BLaER1 treated with 17β-estradiol and CSF1 and Interleukin-3, amounts not matched to agents 10 nM and 100 nM (cell line): ENCODE data around the gene CABP4.

Experiments
- H3K27ac ChIP-seq, 11 experiments: shearing (Covaris generic); formaldehyde crosslinking; 2 replicates each; pipeline ENCODE4 v1.8.1; 2022
- H3K27me3 ChIP-seq, 11 experiments: shearing (Covaris generic); formaldehyde crosslinking; 2 replicates each; pipeline ENCODE4 v1.8.1; 2022
- H3K36me3 ChIP-seq, 11 experiments: shearing (Covaris generic); formaldehyde crosslinking; 2 replicates each; pipeline ENCODE4 v1.8.1; 2022
- H3K4me1 ChIP-seq, 10 experiments: shearing (Covaris generic); formaldehyde crosslinking; 2 replicates each; pipeline ENCODE4 v1.8.1; 2022
- H3K4me2 ChIP-seq, 11 experiments: shearing (Covaris generic); formaldehyde crosslinking; 2 replicates each; pipeline ENCODE4 v1.8.1; 2022
- H3K4me3 ChIP-seq, 10 experiments: shearing (Covaris generic); formaldehyde crosslinking; 2 replicates each; pipeline ENCODE4 v1.8.1; 2022
- H3K9ac ChIP-seq, 11 experiments: shearing (Covaris generic); formaldehyde crosslinking; 2 replicates each; pipeline ENCODE4 v1.8.1; 2022
- H3K9me3 ChIP-seq, 11 experiments: shearing (Covaris generic); formaldehyde crosslinking; replicated peaks in 1 of 11; 2 replicates each; pipeline ENCODE4 v1.8.1; 2022
- H4K20me1 ChIP-seq, 11 experiments: shearing (Covaris generic); formaldehyde crosslinking; 2 replicates each; pipeline ENCODE4 v1.8.1; 2022
- Cebpa-rat ChIP-seq, 11 experiments: shearing (Covaris generic); IDR thresholded peaks; 2 replicates each; pipeline ENCODE4 v1.8.1; 2022

The CABP4 gene

DNA sequence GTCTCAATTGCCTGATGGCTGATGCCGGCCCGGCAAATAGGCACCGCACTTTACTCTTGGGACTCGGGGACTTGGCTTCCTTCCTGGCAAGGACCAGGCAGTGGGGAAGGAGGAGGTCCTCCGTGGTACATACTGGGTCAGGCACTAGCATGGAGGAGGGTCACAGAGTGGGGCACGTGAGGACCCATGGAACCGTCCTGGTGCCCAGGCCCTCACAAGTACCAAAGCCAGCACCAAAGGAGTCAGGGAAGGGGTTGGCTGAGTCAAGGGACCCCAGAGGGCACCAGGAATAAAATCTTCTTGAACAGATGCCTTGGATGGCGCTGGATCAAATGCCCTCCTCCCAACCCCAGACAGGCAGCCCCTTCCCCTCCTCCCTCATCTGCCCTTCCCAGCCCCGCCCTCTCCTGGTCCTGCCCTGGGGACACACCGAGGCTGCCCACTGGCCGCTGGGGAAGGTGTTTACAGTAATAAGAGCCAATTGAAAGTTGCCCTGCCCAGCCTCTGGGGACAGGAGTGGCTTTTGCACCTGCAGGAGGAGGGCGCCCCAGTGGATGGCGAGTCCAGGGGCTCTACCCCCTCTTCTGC is 45.3 kb upstream of the CABP4 start:
- peaks cover 11 to 22% (median 16%) of the 10 kb centered on the region in 11 experiments for H3K27me3 ChIP-seq
- H3K27ac ChIP-seq: peak overlapping the region; percentile 48 to 87 (median 74); a peak in 21 of 22 replicates
- peak overlapping the region in 8 of 10 experiments; percentile 26 to 57 (median 50); a peak in 15 of 20 replicates for H3K4me3 ChIP-seq
- H3K9ac ChIP-seq: peak overlapping the region; percentile 48 to 77 (median 67); a peak in 21 of 22 replicates
- TF ChIP-seq Cebpa-rat (IDR thresholded peaks at IDR 0.05): no peak
- peak overlapping the region; percentile 77 to 100 (median 98) for H3K4me2 ChIP-seq
- H4K20me1 ChIP-seq: peaks cover 0 to 61% (median 5%) of the 10 kb centered on the region in 11 experiments; a peak in 10 of 22 replicates
- peaks cover 66 to 100% (median 94%) of the 10 kb centered on the region in 10 experiments for H3K4me1 ChIP-seq
- H3K36me3 ChIP-seq: peaks cover 0 to 10% (median 0%) of the 10 kb centered on the region in 11 experiments; a peak in 2 of 22 replicates
- no peaks in the 10 kb centered on the region for H3K9me3 ChIP-seq

DNA sequence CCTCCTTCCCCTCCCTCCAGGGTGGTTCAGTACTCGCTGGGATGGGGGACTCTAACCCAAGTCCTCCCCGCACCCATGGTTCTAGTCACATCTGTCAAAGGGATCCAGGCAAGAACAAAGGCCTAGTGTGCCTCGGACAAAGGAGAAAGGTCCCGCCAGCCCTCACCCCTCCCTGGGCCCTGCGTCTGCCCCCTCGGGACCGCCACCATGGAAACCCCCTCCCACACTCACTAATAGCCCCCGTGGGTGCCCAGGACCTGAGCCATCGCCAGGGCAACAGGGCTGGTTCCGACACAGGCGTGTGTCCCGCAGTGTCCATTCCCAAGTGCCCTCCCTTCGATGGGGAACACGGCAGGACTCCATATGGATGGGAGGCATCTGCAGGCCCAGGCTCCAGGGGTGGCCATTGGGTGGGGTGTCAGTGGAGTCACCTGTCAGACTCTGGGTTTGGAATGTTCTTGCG is 44.8 kb upstream of the CABP4 start:
- no peak for TF ChIP-seq Cebpa-rat (IDR thresholded peaks at IDR 0.05)
- H3K27ac ChIP-seq: peak overlapping the region in 9 of 11 experiments; percentile 61 to 87 (median 80); a peak in 14 of 22 replicates
- peak overlapping the region in 8 of 11 experiments; percentile 48 to 77 (median 70); a peak in 13 of 22 replicates for H3K9ac ChIP-seq
- peaks cover 16 to 27% (median 22%) of the 10 kb centered on the region in 11 experiments for H3K27me3 ChIP-seq
- peaks cover 0 to 64% (median 5%) of the 10 kb centered on the region in 11 experiments; a peak in 10 of 22 replicates for H4K20me1 ChIP-seq
- peaks cover 66 to 100% (median 94%) of the 10 kb centered on the region in 10 experiments for H3K4me1 ChIP-seq
- peaks cover 0 to 9% (median 0%) of the 10 kb centered on the region in 11 experiments; a peak in 2 of 22 replicates for H3K36me3 ChIP-seq
- H3K9me3 ChIP-seq: no peaks in the 10 kb centered on the region
- H3K4me2 ChIP-seq: peak overlapping the region; percentile 77 to 100 (median 98); a peak in 21 of 22 replicates
- H3K4me3 ChIP-seq: peak overlapping the region in 5 of 10 experiments; percentile 26 to 57 (median 52); a peak in 3 of 20 replicates

DNA sequence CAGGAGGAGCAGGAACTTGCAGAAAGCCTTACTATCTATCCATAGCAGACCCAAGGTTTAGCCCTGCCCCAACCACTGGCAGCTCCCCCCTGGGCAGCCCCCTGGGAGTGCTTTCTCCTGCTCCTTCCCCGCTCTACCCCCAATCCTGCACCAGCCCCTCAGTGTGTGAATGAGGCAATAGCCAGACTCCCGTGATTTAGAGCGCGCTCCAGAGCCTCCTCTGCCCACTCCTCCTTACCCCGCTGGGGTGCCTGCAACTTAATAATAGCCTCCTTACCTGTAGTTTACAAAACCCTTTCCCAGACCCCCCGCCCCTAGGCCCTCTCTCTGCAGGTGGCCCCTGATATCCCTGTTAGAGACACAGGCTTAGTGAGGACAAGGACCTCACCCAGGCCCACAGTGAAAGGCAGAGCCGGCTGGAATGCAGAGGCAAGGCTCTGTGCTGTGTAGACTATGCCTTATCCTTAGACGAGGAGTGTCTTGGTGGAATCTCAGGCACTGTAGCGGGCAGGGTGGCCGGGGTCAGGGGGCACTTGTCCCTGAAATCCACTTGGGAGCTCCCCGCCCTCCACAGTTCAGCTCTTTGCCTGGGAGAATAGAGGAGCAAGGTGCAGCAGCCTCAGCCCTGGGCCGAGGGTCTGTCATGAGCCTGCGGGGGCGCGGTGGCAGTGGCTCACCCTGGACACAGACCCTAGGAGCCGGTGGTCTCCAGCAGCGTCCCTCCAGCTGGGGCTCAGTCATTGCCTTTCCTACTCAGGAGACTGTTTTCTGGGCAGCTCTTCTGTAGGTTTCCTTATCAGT is 44.0 kb upstream of the CABP4 start:
- Histone ChIP-seq H3K4me2 (peak overlapping the region in 10 of 11 experiments; percentile 77 to 100 (median 98); a peak in 19 of 22 replicates), H3K9me3 (no peaks in the 10 kb centered on the region), H3K27me3 (peaks cover 16 to 32% (median 29%) of the 10 kb centered on the region in 11 experiments), H3K9ac (peak overlapping the region in 3 of 11 experiments; percentile 26 to 77 (median 67); a peak in 4 of 22 replicates), H4K20me1 (peaks cover 0 to 64% (median under 1%) of the 10 kb centered on the region in 11 experiments; a peak in 10 of 22 replicates), H3K27ac (peak overlapping the region in 1 of 11 experiments; percentile 87; a peak in 1 of 22 replicates), H3K4me3 (no peak overlapping the region), H3K4me1 (peaks cover 63 to 100% (median 94%) of the 10 kb centered on the region in 10 experiments), H3K36me3 (peaks cover 0 to under 1% (median 0%) of the 10 kb centered on the region in 11 experiments; a peak in 1 of 22 replicates)
- no peak for TF ChIP-seq Cebpa-rat (IDR thresholded peaks at IDR 0.05)

DNA sequence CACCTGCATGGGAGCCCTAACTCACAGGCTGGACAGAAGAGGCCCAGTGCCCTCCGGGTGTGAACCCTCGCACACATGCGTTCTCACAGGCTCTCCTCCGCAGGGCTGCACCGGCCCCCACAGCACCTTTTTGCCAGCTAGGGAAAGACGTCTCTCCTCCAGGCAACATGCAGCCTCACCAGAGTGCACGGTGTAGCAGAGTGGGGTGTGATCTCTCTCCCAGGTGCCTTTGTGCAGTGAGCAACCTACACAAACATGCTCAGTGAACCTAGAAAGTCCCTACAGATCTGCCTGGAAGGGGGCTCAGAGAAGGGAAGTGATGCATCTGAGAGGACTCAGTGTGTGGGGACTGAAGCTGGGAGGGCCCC is 43.4 kb upstream of the CABP4 start:
- Histone ChIP-seq H4K20me1 (peaks cover 0 to 60% (median 0%) of the 10 kb centered on the region in 11 experiments; a peak in 9 of 22 replicates), H3K4me3 (no peak overlapping the region), H3K4me1 (peaks cover 63 to 100% (median 94%) of the 10 kb centered on the region in 10 experiments), H3K9me3 (no peaks in the 10 kb centered on the region), H3K9ac (peak overlapping the region in 1 of 11 experiments; percentile 29; a peak in 1 of 22 replicates), H3K27me3 (peaks cover 16 to 34% (median 31%) of the 10 kb centered on the region in 11 experiments), H3K4me2 (peak overlapping the region in 9 of 11 experiments; percentile 37 to 100 (median 98); a peak in 18 of 22 replicates), H3K27ac (no peak overlapping the region), H3K36me3 (no peaks in the 10 kb centered on the region)
- TF ChIP-seq Cebpa-rat (IDR thresholded peaks at IDR 0.05): no peak

DNA sequence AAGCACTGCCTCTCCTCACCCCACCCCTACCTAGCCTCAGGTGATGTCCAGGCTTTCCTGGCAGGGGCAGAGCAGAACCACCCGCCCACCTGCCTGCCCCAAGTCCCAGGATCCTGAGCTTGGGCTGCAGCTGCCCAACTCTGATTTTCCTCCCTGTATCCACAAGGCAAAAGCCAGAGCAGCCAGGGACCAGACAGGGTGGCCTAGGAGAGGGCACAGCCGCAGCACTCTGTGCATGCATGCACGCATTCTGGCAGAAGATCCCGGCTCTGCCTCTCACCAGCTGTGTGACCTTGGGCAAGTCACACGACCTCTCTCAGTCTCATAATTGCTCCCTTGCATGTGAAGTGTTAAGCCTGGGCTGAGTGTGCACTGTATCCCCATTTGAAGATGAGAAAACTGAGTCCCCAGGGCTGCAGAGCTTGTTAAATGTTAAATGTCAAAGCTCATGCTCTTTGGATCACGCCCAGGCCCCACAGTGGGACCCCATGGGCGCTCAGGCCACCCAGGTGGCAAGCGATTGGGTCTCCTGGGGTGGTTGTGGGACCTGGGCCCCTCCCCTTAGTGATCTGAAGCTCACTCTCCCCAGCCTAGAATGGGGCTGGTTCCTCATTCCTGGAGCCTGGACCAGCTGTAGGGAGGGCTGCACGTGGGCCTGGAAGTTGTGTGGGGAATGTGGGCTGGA is 42.5 kb upstream of the CABP4 start:
- H4K20me1 ChIP-seq: peaks cover 0 to 60% (median 0%) of the 10 kb centered on the region in 11 experiments; a peak in 8 of 22 replicates
- H3K27me3 ChIP-seq: peaks cover 16 to 39% (median 31%) of the 10 kb centered on the region in 11 experiments
- no peak for TF ChIP-seq Cebpa-rat (IDR thresholded peaks at IDR 0.05)
- H3K9me3 ChIP-seq: no peaks in the 10 kb centered on the region
- H3K9ac ChIP-seq: peak overlapping the region in 2 of 11 experiments; percentile 12 to 29; a peak in 3 of 22 replicates
- H3K4me3 ChIP-seq: no peak overlapping the region
- peak overlapping the region; percentile 28 to 100 (median 97); a peak in 21 of 22 replicates for H3K4me2 ChIP-seq
- no peak overlapping the region for H3K27ac ChIP-seq
- peaks cover 63 to 100% (median 94%) of the 10 kb centered on the region in 10 experiments for H3K4me1 ChIP-seq
- no peaks in the 10 kb centered on the region for H3K36me3 ChIP-seq

DNA sequence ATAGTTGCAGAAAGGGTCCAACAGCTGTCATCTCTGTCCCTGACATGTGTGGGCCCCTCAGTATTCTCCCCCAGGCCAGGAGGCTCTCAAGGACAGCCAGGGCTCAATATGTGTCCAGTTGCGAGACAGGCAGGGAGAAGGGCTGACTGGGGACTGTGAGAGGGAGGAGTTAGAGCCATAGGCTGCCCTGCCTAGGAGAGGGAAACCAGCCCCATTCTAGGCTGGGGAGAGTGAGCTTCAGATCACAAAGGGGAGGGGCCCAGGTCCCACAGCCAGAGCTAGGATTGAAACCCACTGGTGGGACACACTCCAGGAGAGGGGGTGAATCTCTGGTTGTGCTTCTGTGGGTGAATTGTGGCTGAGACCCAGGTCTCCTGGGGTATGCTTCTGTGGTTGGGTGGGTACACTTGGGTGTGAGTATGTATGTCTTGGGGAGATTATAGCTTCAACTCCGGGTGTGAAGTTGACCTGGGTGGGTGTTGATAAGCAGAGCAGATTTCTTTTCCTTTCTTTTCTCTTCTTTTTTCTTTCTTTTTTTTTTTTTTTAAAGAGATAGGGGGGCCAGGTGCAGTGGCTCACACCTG is 41.8 kb upstream of the CABP4 start:
- peak overlapping the region; percentile 28 to 100 (median 97); a peak in 20 of 22 replicates for H3K4me2 ChIP-seq
- no peak overlapping the region for H3K27ac ChIP-seq
- H3K4me3 ChIP-seq: no peak overlapping the region
- no peak for TF ChIP-seq Cebpa-rat (IDR thresholded peaks at IDR 0.05)
- peaks cover 16 to 46% (median 31%) of the 10 kb centered on the region in 11 experiments for H3K27me3 ChIP-seq
- peak overlapping the region in 3 of 11 experiments; percentile 10 to 29 (median 12); a peak in 4 of 22 replicates for H3K9ac ChIP-seq
- H3K9me3 ChIP-seq: no peaks in the 10 kb centered on the region
- H3K36me3 ChIP-seq: no peaks in the 10 kb centered on the region
- peaks cover 63 to 100% (median 94%) of the 10 kb centered on the region in 10 experiments for H3K4me1 ChIP-seq
- H4K20me1 ChIP-seq: peaks cover 0 to 63% (median 0%) of the 10 kb centered on the region in 11 experiments; a peak in 9 of 22 replicates

DNA sequence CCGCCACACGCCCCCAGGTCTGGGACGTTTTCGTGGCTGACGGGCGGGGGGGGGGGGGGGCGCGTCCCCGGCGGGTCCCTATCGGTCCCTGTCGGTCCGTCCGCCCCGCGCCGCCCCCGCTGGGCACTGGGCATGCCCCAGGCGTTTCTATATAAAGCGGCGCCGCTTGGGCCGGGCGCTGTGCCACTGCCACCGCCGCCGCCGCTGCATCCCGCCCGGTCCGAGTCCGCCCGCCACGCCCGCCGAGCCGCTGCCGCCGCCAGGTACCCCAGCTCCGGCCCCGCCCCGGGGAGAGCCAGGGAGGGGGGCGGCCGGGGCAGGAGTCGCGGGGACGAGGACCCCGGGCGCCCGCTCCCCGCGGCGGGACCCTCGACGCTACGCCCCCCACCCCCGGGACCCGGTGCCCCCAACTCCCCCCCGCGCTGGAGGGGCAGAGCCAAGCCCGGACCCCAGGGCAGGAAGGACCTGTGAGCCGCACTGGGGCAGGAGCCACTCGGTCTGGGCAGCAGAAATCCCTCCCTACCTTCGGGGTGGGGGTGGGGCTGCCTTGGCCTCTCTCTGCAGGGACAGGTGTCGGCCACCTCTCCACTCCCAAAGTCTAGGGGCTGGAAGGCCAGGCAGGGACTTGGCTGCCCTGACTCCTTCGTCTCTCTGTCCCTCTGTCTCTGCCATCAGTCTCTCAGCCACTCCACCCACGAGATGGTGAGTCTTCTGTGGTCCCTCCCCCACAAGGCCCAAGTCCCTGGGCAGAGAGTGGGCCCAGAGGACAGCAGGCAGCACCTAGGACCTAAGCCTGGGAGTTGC is 39.5 kb upstream of the CABP4 start, which contains the start of gene CARNS1:
CARNS1 (plus strand) TSS at position 178 of the 804 bp plus-strand sequence; CDS start at position 700, 522 bp downstream.
- Histone ChIP-seq H3K36me3 (no peaks in the 10 kb centered on the region), H3K4me3 (peak within 1 kb of the TSS in 3 of 10 experiments; percentile 12 to 23 (median 18); a peak in 4 of 20 replicates), H3K27me3 (peaks cover 16 to 51% (median 31%) of the 10 kb centered on the region in 11 experiments), H3K4me2 (peak within 1 kb of the TSS; percentile 77 to 100 (median 99)), H3K4me1 (peaks cover 66 to 100% (median 94%) of the 10 kb centered on the region in 10 experiments), H4K20me1 (peaks cover 0 to 54% (median 0%) of the 10 kb centered on the region in 11 experiments; a peak in 10 of 22 replicates), H3K9ac (peak within 1 kb of the TSS in 7 of 11 experiments; percentile 15 to 90 (median 28); a peak in 9 of 22 replicates), H3K27ac (peak within 1 kb of the TSS in 1 of 11 experiments; percentile 59; a peak in 3 of 22 replicates), H3K9me3 (no peaks in the 10 kb centered on the region)
- no peak for TF ChIP-seq Cebpa-rat (IDR thresholded peaks at IDR 0.05)
